A204.1 (cell line): ENCODE measurements around the gene NBAS.

ENCODE experiments used
- FAIRE-seq: peaks from 2 replicates; lab custom pipeline; 2012; peaks lifted over from hg19 to GRCh38; lab: Jason Lieb, UNC

NBAS gene

GRCh38 chr2:15200581-15200980 lies 360.6 kb downstream of the NBAS start:
- no peak for FAIRE-seq

DNA sequence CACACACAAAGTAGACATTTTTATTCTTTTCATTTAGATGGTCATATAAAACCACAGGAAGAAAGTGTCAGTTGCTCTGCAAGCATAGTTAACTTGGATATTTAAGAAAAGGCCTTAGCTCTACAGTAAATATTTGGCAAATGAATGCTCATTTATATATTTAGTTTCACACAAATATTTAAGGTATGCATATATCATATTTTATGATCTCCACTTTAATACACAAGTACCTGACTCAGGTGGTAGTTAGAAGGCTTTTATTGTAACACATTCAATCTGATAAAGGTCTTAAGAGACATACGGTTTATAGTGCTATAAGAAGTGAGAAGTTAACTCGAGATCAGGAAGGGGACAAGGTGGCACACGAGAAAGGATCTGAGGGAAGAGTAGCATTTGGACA lies 363.1 kb downstream of the NBAS start:
- no peak for FAIRE-seq

- no peak for FAIRE-seq
Measured at GRCh38 chr2:15195813-15196212, 365.3 kb downstream of the NBAS start.

- no peak for FAIRE-seq
Measured at GRCh38 chr2:15191789-15192188, 369.3 kb downstream of the NBAS start.

GRCh38 chr2:15189216-15189615 lies 371.9 kb downstream of the NBAS start:
- no peak for FAIRE-seq

- FAIRE-seq: no peak
Measured at GRCh38 chr2:15187702-15188101, 373.4 kb downstream of the NBAS start.

DNA sequence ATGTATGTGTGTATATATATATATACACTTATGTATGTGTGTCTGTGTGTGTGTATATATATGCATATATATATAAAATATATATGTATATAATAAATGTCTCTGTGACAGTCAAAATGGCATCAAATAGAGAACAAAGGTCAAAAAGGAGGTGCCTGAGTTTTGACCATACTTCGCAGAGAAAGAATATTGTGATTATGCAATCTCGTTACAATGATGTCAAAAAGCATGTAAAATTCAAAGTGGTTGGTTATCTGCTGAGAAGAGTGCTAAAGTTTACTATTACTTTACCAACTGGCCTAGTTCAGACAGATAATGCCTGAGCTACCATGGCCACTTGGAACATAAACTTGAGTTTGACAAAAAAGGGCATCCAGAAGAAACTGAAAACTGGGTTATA lies 375.0 kb downstream of the NBAS start:
- no peak for FAIRE-seq

DNA sequence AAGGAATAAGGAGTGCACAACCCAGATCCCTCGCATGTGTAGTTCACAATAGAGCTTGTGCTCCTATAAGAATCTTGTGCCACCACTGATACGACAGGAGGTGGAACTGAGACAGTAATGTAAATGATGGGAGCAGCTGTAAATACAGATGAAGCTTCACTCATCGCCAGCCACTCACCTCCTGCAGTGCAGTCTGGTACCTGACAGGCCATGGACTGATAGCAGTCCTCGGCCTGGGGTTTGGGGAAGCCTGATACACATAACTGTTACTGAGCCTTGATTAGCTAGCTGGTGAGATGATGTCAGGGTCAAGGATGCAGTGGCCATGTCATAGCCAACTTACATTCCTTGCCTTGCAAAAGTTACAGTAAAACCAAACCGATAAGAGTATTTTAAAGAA lies 376.6 kb downstream of the NBAS start:
- no peak for FAIRE-seq

- no peak for FAIRE-seq
Measured at GRCh38 chr2:15182275-15182674, 378.9 kb downstream of the NBAS start.

DNA sequence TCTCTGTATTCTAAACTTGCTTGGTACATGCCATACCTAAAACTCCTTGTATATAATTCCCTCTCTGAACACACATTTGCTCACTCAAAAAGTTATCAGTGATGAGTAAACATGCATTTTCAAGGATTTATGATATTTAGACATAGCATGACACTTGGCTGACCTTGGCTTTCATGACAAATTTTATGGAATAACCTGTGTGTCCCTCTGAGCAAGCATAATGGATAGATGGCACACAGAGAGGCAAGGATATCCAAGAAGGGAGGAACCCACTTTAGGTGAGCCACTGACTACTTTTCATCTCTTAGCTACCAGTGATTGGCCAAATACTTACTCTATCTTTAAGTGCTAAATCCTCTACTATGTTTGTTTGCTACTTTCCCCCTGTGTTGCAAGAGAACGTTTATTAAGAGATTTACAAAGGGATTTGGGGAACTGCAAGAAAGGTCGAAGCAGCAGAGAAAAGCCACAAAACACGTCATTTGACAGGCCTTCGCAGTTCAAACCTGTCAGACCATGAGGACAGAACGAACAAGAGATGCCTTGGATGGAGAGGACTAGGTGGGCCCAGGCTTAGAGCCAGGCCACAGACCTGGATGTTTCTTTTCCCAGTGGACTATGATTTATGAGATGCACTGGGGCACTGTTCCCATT lies 379.9 kb downstream of the NBAS start:
- no peak for FAIRE-seq

GRCh38 chr2:15180379-15180778 lies 380.8 kb downstream of the NBAS start:
- no peak for FAIRE-seq

- no peak for FAIRE-seq
Measured at GRCh38 chr2:15178946-15179345, 382.2 kb downstream of the NBAS start.

DNA sequence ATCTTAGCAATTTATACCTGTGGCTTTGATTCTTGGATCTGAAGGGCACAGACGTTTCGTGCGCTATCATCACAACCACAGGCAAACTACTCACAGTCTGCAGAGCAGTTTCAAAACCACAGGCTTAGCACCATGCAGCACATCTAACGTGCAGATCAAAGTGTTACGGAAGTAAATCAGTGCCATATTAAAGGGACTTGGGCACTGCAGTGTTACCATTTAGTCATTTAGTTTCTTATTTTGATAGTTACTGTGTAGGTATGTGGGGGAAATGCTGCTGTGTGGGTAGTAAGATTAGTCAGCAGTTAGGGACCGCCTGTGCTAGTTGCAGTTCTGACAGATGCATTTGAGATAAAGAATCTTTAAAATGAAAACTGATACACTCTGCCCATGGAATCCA lies 384.0 kb downstream of the NBAS start:
- no peak for FAIRE-seq

DNA sequence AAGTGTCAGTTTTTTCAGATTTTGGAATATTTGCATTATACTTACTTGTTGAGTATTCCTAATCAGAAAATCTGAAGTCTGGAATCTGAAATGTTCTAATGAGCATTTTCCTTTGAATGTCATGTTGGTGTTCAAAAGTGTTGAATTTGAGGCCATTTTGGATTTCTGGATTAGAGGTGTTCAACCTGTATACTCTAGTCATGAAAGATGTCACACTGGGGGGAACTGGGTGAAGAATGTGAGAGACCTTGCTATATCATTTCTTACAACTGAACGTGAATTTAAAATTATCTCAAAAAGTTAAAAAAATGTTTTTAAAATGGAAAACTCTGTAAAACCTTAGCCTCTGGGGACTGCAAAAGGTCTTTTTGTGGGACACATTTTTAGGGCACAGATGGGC lies 384.5 kb downstream of the NBAS start:
- no peak for FAIRE-seq

DNA sequence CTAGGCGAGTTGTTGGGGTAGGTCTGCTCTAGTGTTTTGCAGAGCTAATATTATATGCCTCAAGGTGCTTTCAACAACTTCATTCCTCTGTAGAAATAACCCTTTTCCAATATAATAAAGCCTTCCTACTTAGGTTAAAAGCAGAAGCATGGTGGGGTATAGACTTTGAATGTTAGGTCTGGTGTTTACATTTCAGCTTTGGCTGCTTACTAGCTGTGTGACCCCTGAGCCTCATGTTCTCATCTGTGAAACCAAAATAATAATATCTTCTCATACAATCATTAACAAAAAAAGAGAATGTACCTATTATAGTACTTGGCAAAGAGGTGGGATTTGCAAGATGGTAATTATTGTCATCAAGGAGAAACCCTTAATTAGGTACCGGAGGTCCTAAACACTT lies 386.6 kb downstream of the NBAS start:
- FAIRE-seq: no peak

DNA sequence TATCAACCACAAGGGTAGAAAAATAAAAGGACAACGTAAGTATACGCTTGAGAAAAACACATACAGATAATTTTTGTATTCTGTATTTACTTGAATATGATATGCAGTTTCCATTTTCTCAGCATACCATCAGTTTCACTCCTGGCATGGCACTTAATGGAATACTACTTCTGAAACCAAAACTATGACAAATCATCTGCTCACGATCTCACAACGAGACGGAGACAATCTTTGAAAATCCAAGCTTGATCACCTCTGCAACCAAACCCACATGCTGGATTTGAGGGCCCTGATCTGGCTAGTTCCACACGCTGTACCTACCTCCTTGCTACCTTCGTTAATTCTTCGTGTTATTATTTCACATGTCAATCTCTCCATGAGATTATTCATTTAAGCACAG lies 387.6 kb downstream of the NBAS start:
- no peak for FAIRE-seq

- FAIRE-seq: no peak
Measured at GRCh38 chr2:15172825-15173224, 388.3 kb downstream of the NBAS start.

DNA sequence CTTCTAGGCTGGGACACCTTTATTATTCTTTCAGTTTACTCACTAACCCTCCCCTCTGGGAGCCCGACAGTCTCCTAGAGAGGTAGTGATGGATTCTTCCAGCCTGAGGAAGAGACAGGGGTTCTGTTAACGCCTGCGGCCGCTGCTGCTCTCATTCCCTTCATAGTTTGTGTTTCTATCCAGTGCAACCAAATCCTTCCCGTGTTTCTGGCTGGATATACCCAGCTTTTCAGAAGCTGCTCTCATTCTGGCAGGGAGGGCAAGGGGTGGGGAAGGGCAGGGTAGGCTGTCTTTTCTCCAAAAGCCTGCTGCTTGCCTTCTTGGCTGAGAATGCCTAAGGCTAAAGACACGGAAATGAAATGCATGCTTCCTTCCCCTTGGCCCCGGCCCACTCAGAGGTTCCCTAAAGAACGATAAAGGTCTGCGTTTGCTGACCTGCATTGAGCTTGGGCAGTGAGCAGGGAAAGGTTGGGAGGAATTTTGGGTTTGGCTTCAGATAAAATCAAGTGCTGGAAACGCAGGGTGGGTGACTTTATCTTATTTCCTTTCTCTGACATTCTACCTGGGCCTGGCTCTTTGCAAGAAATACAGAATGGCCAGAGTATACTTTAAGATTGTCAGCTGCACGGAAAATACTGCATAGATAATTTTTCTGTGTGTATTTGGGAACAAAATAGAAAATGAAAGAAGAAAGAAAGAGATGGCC lies 390.9 kb downstream of the NBAS start:
- no peak for FAIRE-seq

DNA sequence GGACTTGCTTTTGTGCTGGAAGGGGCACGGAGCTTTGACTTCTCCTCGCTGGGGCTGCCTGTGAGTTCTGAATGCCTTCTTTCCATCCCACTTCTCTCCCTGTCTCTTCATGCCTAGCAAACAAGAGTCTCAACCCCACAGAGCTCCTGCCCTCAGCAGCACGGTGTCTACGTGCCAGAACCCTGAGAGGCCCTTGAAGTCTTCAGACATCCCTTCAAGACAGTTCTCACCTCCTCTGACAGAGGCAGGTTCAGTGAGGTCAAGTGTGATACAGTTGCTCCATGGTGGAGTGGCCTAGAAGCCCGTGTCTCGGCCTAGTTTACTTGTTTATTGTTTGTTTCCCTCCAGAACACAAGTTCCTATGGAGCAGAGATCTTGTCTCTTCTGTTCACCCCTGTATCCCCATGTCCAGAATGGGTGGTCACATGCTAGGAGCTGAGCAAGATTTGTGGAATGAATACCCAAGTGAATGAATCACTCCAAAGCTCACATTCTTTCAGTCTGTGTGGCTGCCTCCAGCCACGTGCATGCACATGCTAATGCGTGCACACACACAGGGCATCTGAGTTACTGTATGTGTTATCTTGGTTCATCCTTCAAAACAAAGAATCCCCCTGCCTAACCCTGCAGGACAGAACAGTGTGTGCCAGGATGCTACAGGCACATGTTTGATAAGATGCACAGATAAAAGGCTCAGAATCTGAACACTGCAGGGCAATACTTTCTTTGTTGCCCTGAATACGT lies 391.6 kb downstream of the NBAS start:
- FAIRE-seq: no peak

GRCh38 chr2:15168116-15168515 lies 393.0 kb downstream of the NBAS start:
- no peak for FAIRE-seq

GRCh38 chr2:15166878-15167277 lies 394.3 kb downstream of the NBAS start:
- FAIRE-seq: no peak

DNA sequence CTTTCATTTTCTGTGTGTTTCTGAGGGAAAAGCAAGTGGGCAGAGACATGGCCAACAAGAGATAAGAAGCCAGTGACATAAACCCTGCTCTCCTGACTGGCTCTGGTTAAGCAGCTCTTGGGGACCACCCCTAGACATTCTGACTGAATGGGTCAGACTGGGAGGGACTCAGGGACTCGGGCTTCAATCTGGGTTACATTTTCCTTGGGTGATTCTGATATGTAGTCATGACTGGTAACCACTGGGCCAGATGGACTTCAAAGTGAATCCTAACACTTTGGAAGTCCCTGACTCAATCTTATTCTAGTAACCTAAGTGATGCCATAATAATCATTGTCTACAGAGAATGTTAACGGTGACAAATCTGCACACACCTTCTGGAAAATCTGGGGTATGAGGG lies 397.8 kb downstream of the NBAS start:
- no peak for FAIRE-seq

- FAIRE-seq: no peak
Measured at GRCh38 chr2:15162620-15163019, 398.5 kb downstream of the NBAS start.
